Measurements from ENCODE around the gene FCHSD2.
"Not testable (repeated sequence)": the region's sequence is repeated elsewhere in the genome, so short reads cannot be mapped to it uniquely, and the experiment has no call there.

FCHSD2 gene

DNA sequence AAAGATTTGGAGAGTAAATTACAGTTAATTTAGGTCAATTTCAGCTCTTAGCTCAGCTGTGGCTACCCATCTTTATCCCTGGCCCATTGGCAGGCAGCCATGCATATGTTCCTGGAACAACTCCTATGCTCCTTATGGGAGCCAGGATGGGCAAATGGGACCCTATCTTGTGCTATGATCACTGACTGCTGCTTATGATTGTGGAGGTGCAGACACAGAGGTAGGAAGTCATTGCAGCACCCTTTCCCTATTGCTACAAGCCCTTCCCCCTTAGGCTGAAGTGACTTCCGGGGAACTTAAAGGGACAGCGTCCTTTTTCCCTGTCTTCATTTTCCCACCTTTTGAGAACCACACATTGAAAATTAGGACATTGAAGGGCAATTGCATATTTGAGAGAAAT is 112.7 kb downstream of the FCHSD2 start:
- no peak overlapping the region for H3K27ac ChIP-seq (ENCODE audit: low read depth, low read length, severe bottlenecking)
- peaks cover 5% of the 10 kb centered on the region for H3K9me3 ChIP-seq (ENCODE audit: control insufficient read depth, low read length)
- WGBS, 2 experiments (ENCODE audit: insufficient coverage in 2 of 2) = no CpG with 5 or more reads among the region's 2 CpGs
- H3K4me3 ChIP-seq (ENCODE audit: extremely low read depth, insufficient read depth, low read length, poor library complexity, severe bottlenecking) = no peak overlapping the region
- H3K4me1 ChIP-seq (ENCODE audit: control insufficient read depth, insufficient read depth, low read length, poor library complexity, severe bottlenecking) = no peaks in the 10 kb centered on the region
- H3K36me3 ChIP-seq (ENCODE audit: control insufficient read depth, insufficient read depth, low read length) = no peaks in the 10 kb centered on the region

DNA sequence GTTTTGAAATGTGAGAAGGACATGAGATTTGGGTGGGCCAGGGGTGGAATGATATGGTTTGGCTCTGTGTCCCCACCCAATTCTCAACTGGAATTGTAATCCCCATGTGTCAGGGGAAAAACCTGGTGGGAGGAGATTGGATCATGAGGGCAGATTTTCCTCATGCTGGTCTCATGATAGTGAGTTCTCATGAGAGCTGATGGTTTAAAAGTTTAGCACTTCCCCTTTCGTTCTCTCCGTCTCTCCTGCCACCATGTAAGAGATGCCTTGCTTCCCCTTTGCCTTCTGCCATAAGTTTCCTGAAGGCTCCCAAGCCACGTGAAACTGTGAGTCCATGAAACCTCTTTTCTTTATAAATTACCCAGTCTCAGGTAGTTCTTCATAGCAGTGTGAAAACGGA is 113.5 kb downstream of the FCHSD2 start:
- no peak overlapping the region for H3K4me3 ChIP-seq (ENCODE audit: extremely low read depth, insufficient read depth, low read length, poor library complexity, severe bottlenecking)

DNA sequence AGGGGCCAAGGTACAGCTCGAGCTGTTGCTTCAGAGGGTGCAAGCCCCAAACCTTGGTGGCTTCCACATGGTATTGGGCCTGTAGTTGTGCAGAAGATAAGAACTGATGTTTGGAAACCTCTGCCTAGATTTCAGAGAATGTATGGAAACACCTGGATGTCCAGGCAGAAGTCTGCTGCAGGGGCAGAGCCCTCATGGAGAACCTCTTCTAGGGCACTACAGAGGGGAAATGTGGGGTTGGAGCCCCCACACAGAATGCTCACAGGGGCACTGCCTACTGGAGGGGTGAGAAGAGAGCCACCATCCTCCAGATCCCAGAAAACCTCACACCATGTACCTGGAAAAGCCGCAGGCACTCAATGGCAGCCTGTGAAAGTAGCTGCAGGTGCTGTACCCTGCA is 114.3 kb downstream of the FCHSD2 start:
- not testable (repeated sequence) for H3K36me3 ChIP-seq (ENCODE audit: control insufficient read depth, insufficient read depth, low read length); H3K4me3 ChIP-seq (ENCODE audit: extremely low read depth, insufficient read depth, low read length, poor library complexity, severe bottlenecking)
- 88 to 100% methylated on average over 1 to 2 of the region's 2 CpGs for WGBS, 2 experiments (ENCODE audit: insufficient coverage in 2 of 2)

More for the DNA sequence above, 113.5 kb downstream of the FCHSD2 start:
- H3K9me3 ChIP-seq (ENCODE audit: control insufficient read depth, low read length) = peaks cover 5% of the 10 kb centered on the region
- H3K36me3 ChIP-seq (ENCODE audit: control insufficient read depth, insufficient read depth, low read length) = no peaks in the 10 kb centered on the region
- WGBS, 2 experiments (ENCODE audit: insufficient coverage in 2 of 2) = 95 to 100% methylated on average over 1 to 4 of the region's 4 CpGs
- H3K4me1 ChIP-seq (ENCODE audit: control insufficient read depth, insufficient read depth, low read length, poor library complexity, severe bottlenecking) = no peaks in the 10 kb centered on the region
- H3K27ac ChIP-seq (ENCODE audit: low read depth, low read length, severe bottlenecking) = no peak overlapping the region

GRCh38 chr11:73024639-73025038 is 117.5 kb downstream of the FCHSD2 start:
- H3K27ac ChIP-seq (ENCODE audit: low read depth, low read length, severe bottlenecking) = no peak overlapping the region
- no peak overlapping the region for H3K4me3 ChIP-seq (ENCODE audit: extremely low read depth, insufficient read depth, low read length, poor library complexity, severe bottlenecking)
- 83 to 96% methylated on average over 2 to 3 of the region's 5 CpGs for WGBS, 2 experiments (ENCODE audit: insufficient coverage in 2 of 2)
- no peaks in the 10 kb centered on the region for H3K4me1 ChIP-seq (ENCODE audit: control insufficient read depth, insufficient read depth, low read length, poor library complexity, severe bottlenecking)
- H3K36me3 ChIP-seq (ENCODE audit: control insufficient read depth, insufficient read depth, low read length) = no peaks in the 10 kb centered on the region
- H3K9me3 ChIP-seq (ENCODE audit: control insufficient read depth, low read length) = peaks cover 5% of the 10 kb centered on the region

More for the DNA sequence above, 114.3 kb downstream of the FCHSD2 start:
- H3K4me1 ChIP-seq (ENCODE audit: control insufficient read depth, insufficient read depth, low read length, poor library complexity, severe bottlenecking); H3K9me3 ChIP-seq (ENCODE audit: control insufficient read depth, low read length); H3K27ac ChIP-seq (ENCODE audit: low read depth, low read length, severe bottlenecking): not testable (repeated sequence)

- H3K27ac ChIP-seq (ENCODE audit: low read depth, low read length, severe bottlenecking) = no peak overlapping the region
- H3K4me1 ChIP-seq (ENCODE audit: control insufficient read depth, insufficient read depth, low read length, poor library complexity, severe bottlenecking) = no peaks in the 10 kb centered on the region
- WGBS, 2 experiments (ENCODE audit: insufficient coverage in 2 of 2) = 90% methylated on average over 1 of the region's 1 CpG; no CpG with 5 or more reads in 1 of the 2 experiments
- H3K9me3 ChIP-seq (ENCODE audit: control insufficient read depth, low read length) = no peaks in the 10 kb centered on the region
- no peak overlapping the region for H3K4me3 ChIP-seq (ENCODE audit: extremely low read depth, insufficient read depth, low read length, poor library complexity, severe bottlenecking)
- H3K36me3 ChIP-seq (ENCODE audit: control insufficient read depth, insufficient read depth, low read length) = no peaks in the 10 kb centered on the region
These were observed 122.1 kb downstream of the FCHSD2 start for GRCh38 chr11:73019996-73020395.

GRCh38 chr11:73019449-73019848 is 122.7 kb downstream of the FCHSD2 start:
- no peak overlapping the region for H3K27ac ChIP-seq (ENCODE audit: low read depth, low read length, severe bottlenecking)
- H3K4me1 ChIP-seq (ENCODE audit: control insufficient read depth, insufficient read depth, low read length, poor library complexity, severe bottlenecking) = no peaks in the 10 kb centered on the region
- H3K9me3 ChIP-seq (ENCODE audit: control insufficient read depth, low read length) = no peaks in the 10 kb centered on the region
- no peaks in the 10 kb centered on the region for H3K36me3 ChIP-seq (ENCODE audit: control insufficient read depth, insufficient read depth, low read length)
- no peak overlapping the region for H3K4me3 ChIP-seq (ENCODE audit: extremely low read depth, insufficient read depth, low read length, poor library complexity, severe bottlenecking)

DNA sequence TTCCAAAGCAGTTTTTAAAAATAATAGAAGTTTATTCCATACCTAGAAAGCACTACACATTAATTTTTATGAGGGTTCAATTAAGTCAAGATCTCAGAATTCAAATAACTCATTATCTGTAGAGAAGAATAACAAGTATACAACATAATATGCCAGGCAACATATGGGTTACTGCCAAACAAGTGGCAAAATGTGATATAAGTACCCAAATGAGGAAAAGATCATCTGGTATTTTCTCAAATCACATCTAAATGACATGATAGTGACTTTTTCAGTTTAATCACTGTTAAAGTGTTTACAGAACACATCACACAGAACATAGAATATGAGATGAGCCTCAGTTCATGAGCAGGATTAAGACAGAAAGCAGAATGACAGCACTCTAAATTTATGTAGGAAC is 123.3 kb downstream of the FCHSD2 start:
- no peaks in the 10 kb centered on the region for H3K36me3 ChIP-seq (ENCODE audit: control insufficient read depth, insufficient read depth, low read length)
- H3K4me1 ChIP-seq (ENCODE audit: control insufficient read depth, insufficient read depth, low read length, poor library complexity, severe bottlenecking) = no peaks in the 10 kb centered on the region
- no peak overlapping the region for H3K4me3 ChIP-seq (ENCODE audit: extremely low read depth, insufficient read depth, low read length, poor library complexity, severe bottlenecking)
- no peaks in the 10 kb centered on the region for H3K9me3 ChIP-seq (ENCODE audit: control insufficient read depth, low read length)
- no peak overlapping the region for H3K27ac ChIP-seq (ENCODE audit: low read depth, low read length, severe bottlenecking)

DNA sequence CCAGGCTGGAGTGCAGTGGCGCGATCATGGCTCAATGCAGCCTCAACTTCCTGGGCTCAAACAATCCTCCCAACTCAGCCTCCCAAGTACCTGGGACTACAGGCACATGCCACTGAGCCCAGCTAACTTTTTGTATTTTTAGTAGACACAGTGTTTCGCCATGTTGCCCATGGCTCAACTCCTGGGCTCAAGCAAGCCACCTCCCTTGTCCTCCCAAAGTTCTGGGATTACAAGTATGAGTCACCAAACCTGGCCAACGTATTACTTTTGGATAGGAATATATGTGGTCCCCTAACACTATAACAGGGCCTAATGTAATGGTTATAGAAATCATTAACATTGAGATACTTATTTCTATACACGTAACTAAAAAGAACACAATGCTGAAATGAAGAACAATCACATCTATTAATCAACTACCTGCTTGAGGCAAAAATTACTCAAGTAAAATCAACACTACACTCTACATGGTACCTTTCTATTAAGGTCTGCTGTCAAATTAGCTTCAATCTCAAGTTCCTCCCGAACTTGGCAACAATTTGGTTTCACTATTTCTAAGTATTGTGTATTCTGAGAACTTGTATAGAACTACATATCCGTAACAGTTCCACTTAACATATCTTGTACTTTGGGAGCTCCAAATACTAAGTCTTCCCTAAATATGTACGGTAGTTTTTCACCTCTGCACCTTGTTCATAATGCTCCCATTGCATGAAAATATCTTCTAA is 124.9 kb downstream of the FCHSD2 start:
- Histone ChIP-seq H3K4me3 (ENCODE audit: extremely low read depth, insufficient read depth, low read length, poor library complexity, severe bottlenecking) (no peak overlapping the region), H3K9me3 (ENCODE audit: control insufficient read depth, low read length) (no peaks in the 10 kb centered on the region)
- 94 to 98% methylated on average over 5 to 6 of the region's 8 CpGs for WGBS, 2 experiments (ENCODE audit: insufficient coverage in 2 of 2)

DNA sequence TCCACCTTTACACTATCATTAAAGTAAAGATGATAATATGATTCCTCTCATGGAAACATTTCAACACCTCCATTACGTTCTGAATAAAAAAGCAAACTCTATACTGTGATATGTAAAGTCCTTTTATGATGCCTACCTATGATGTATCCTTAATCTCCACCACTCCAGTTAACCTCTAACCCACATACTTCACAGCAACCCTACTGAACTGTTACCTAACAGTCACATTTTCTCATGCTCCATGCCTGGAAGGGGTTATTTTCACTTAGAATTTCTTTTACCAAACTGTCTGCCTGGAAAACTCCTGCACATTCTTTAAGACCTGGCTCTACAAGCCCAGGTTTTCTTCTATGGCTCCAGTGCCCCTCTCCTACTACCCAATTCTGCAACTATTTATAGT is 129.1 kb downstream of the FCHSD2 start:
- Histone ChIP-seq H3K4me3 (ENCODE audit: extremely low read depth, insufficient read depth, low read length, poor library complexity, severe bottlenecking) (no peak overlapping the region), H3K4me1 (ENCODE audit: control insufficient read depth, insufficient read depth, low read length, poor library complexity, severe bottlenecking) (no peaks in the 10 kb centered on the region), H3K27ac (ENCODE audit: low read depth, low read length, severe bottlenecking) (no peak overlapping the region), H3K36me3 (ENCODE audit: control insufficient read depth, insufficient read depth, low read length) (peaks cover 11% of the 10 kb centered on the region), H3K9me3 (ENCODE audit: control insufficient read depth, low read length) (peaks cover 9% of the 10 kb centered on the region)
- WGBS, 2 experiments (ENCODE audit: insufficient coverage in 2 of 2) = no CpG with 5 or more reads among the region's 1 CpG

More for the DNA sequence above, 124.9 kb downstream of the FCHSD2 start:
- H3K27ac ChIP-seq (ENCODE audit: low read depth, low read length, severe bottlenecking) = no peak overlapping the region
- H3K36me3 ChIP-seq (ENCODE audit: control insufficient read depth, insufficient read depth, low read length) = no peaks in the 10 kb centered on the region
- H3K4me1 ChIP-seq (ENCODE audit: control insufficient read depth, insufficient read depth, low read length, poor library complexity, severe bottlenecking) = no peaks in the 10 kb centered on the region

- WGBS, 2 experiments (ENCODE audit: insufficient coverage in 2 of 2) = 100% methylated on average over 1 of the region's 2 CpGs; no CpG with 5 or more reads in 1 of the 2 experiments
- Histone ChIP-seq H3K36me3 (ENCODE audit: control insufficient read depth, insufficient read depth, low read length) (peaks cover 11% of the 10 kb centered on the region), H3K4me1 (ENCODE audit: control insufficient read depth, insufficient read depth, low read length, poor library complexity, severe bottlenecking) (no peaks in the 10 kb centered on the region), H3K9me3 (ENCODE audit: control insufficient read depth, low read length) (peaks cover 9% of the 10 kb centered on the region), H3K27ac (ENCODE audit: low read depth, low read length, severe bottlenecking) (no peak overlapping the region), H3K4me3 (ENCODE audit: extremely low read depth, insufficient read depth, low read length, poor library complexity, severe bottlenecking) (no peak overlapping the region)
These were observed 129.8 kb downstream of the FCHSD2 start for GRCh38 chr11:73012121-73012863.
